ENCODE data around the gene DGKE.

- TF ChIP-seq EZH2 (IDR thresholded peaks at IDR 0.05; ENCODE audit: borderline replicate concordance, low read depth, low read length, poor library complexity, severe bottlenecking): no peak
- no peak for TF ChIP-seq CTCF (conservative IDR thresholded peaks at IDR 0.05; ENCODE audit: low read depth, low read length)
These were observed 47.8 kb downstream of the DGKE start for GRCh38 chr17:56881685-56882295.

All from A673 (cell line).